Smooth muscle cell of the pulmonary artery (primary cell): Measurements from ENCODE around the gene RHAG. TPM values are rescaled to one million over a fixed set of nuclear protein-coding genes. Genes with fewer than 3 reads are reported as not detected.

Experiments
- total RNA-seq: library from RNA; depleted of rRNA; stranded (reverse); fragments of >200 nt; gene quantifications from 2 replicates; pipeline ENCODE4 v1.2.3, GENCODE V29; 2014

The RHAG gene
- total RNA-seq: not detected in 2 replicates

DNA sequence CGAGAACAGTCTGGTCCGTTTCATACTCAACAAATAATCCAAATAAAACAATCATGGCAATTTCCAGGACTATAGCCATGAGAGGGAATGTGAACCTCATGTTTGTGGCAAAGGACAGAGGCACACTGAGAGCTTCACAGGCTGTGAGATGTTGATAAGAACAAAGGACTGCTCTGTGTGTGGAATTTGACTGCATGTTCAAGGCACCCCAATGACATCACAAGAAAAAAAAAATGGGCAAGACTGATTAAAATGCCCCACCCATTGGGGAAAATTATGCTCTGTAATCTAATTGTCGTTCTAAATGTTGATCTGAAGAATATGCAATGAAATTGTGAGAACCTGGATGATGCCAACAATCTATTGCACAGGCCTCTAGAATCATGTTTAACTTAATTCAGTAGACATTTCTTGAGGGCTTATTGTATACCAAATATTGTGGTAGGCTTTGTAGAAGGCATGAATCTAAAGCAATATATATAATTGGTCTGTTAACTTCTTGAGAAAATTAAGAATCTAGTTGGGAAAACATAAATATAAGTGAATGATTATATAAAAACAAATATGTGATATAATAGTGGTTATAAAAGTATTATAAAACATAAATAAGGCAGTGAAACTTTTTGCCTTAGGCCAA is at the start of gene RHAG:
RHAG (minus strand) TSS at position 127 of the 637 bp plus-strand sequence; CDS start at position 100, 27 bp downstream.

Other genes starting within 250 kb of the RHAG start
- gene MMUT, start 173.6 kb downstream of the RHAG start, total RNA-seq: 23.0 and 23.2 TPM in 2 replicates
- 1.8 and 5.5 TPM in 2 replicates for gene CENPQ, start 173.5 kb downstream of the RHAG start, total RNA-seq
- gene GLYATL3, start 136.9 kb downstream of the RHAG start, total RNA-seq: not detected in 2 replicates
- 6.5 TPM in 1 of 2 replicates, not detected in the other for gene C6orf141, start 86.2 kb downstream of the RHAG start, total RNA-seq
- not detected in 2 replicates for gene CRISP2, start 76.7 kb upstream of the RHAG start, total RNA-seq
- not detected in 2 replicates for gene CRISP3, start 107.5 kb upstream of the RHAG start, total RNA-seq
- not detected in 2 replicates for gene PGK2, start 150.4 kb upstream of the RHAG start, total RNA-seq
- gene CRISP1, start 229.7 kb upstream of the RHAG start, total RNA-seq: not detected in 2 replicates